ENCODE measurements around the gene ARHGAP45. TPM values are rescaled to one million over a fixed set of nuclear protein-coding genes. Genes with fewer than 3 reads are reported as not detected.

ARHGAP45 gene
- total and polyA plus RNA-seq, 2 experiments from 2014 or later: 24.7 to 71.8 TPM

- Histone ChIP-seq H3K4me3 (no peak overlapping the region), H3K79me2 (replicated peaks; ENCODE audit: insufficient read depth) (no peaks in the 10 kb centered on the region), H3K27me3 (ENCODE audit: insufficient read depth) (no peaks in the 10 kb centered on the region), H4K20me1 (replicated peaks; ENCODE audit: insufficient read depth) (no peaks in the 10 kb centered on the region), H3K9me2 (ENCODE audit: insufficient read depth) (no peaks in the 10 kb centered on the region), H2AFZ (no peak overlapping the region), H3K36me3 (ENCODE audit: insufficient read depth) (peaks cover 8% of the 10 kb centered on the region; the same call in 1 of the 2 replicates), H3K4me1 (ENCODE audit: insufficient read depth) (no peaks in the 10 kb centered on the region), H3K4me2 (no peak overlapping the region), H3K27ac (ENCODE audit: low read depth) (no peak overlapping the region), H3F3A (replicated peaks; ENCODE audit: low read depth) (no peaks in the 10 kb centered on the region; the same call in 1 of the 2 replicates)
- ATAC-seq: no peak
- Mint-ChIP-seq H3K4me3 (no peak overlapping the region; the same call in 2 of the 3 replicates), H3K27ac (no peak overlapping the region), H3K9me3 (peaks cover 20% of the 10 kb centered on the region), H3K27me3 (ENCODE audit: insufficient read depth, low read depth, poor library complexity) (peaks cover 21% of the 10 kb centered on the region), H3K36me3 (ENCODE audit: low read depth) (peaks cover 31% of the 10 kb centered on the region), H3K4me1 (no peaks in the 10 kb centered on the region)
- no peak for DNase-seq (ENCODE audit: low spot score)
- TF ChIP-seq CTCF (conservative IDR thresholded peaks at IDR 0.05; ENCODE audit: low read depth in 2 of 2) (no peak), EZH2 (IDR thresholded peaks at IDR 0.05; ENCODE audit: low read depth, unreplicated experiment) (no peak), EZH2phosphoT487 (IDR thresholded peaks at IDR 0.05; ENCODE audit: unreplicated experiment) (no peak), ZNF331 (CRISPR knock-in tag; IDR thresholded peaks at IDR 0.05; ENCODE audit: low read depth) (no peak), POLR2AphosphoS5 (IDR thresholded peaks at IDR 0.05; ENCODE audit: low read depth) (no peak), REST (IDR thresholded peaks at IDR 0.05; ENCODE audit: unreplicated experiment) (no peak), ZNF114 (CRISPR knock-in tag; IDR thresholded peaks at IDR 0.05) (no peak), NANOG (IDR thresholded peaks at IDR 0.05; ENCODE audit: borderline replicate concordance) (no peak), ETS1 (IDR thresholded peaks at IDR 0.05) (no peak), STAT1 (IDR thresholded peaks at IDR 0.05; ENCODE audit: unreplicated experiment) (no peak), ZNF462 (CRISPR knock-in tag; IDR thresholded peaks at IDR 0.05) (no peak), JUNB (IDR thresholded peaks at IDR 0.05; ENCODE audit: unreplicated experiment) (no peak)
Measured at GRCh38 chr19:1052349-1052975, 14.5 kb upstream of the ARHGAP45 start.
